Embryonic facial prominence (tissue), 1 donor: ENCODE data around the gene TMEM52.

ENCODE experiments used
- DNase-seq: peaks from one replicate; pipeline ENCODE4 v3.0.0-alpha.2; 2016; ENCODE audit errors: extremely low spot score

TMEM52 gene

GRCh38 chr1:1914971-1915692, 3.9 kb downstream of the TMEM52 start, which contains the start of gene CALML6:
Gene CALML6 (plus strand): TSS chr1:1915260. CDS start chr1:1915281, 21 bp downstream.
- no peak for DNase-seq

GRCh38 chr1:1914101-1914970, 4.7 kb downstream of the TMEM52 start:
- no peak for DNase-seq

GRCh38 chr1:1911350-1912041, 7.6 kb downstream of the TMEM52 start:
- DNase-seq, result no peak

GRCh38 chr1:1910651-1911331, 8.3 kb downstream of the TMEM52 start:
- DNase-seq, result no peak

- no peak for DNase-seq
Measured at GRCh38 chr1:1910033-1910465, 9.0 kb downstream of the TMEM52 start.

GRCh38 chr1:1908506-1908791, 10.6 kb downstream of the TMEM52 start:
- DNase-seq, result no peak

DNA sequence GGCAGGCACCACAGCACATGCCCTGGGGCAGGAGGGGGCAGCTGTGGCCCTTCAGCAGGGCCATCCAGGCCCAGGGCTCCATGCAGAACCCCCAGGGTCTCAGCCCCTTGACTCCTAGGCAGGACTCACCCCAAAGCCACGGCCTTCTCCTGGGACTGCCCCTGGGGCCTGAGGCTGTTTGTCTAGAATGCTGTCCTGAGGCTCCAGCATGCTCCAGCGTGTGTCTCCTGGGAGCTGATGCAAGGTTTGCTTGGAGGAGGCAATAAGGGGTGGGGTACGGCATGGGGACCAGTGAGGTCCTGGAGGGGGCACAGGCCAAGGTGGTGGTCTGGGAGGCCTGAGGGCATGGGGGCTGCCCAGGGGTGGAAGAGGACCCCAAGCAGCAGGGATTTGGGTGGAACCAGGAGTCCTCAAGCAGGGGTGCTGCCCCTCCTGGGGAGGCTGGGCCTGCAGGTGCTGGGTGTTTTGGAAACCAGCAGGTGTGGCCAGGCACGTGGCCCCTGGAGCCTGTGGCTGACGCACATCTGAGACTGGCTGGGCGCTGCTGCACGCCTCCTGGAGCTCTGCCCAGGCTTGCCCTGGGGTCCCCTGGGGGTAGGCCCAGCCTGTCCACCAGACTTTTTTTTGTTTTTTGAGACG, 11.9 kb downstream of the TMEM52 start:
- no peak for DNase-seq

GRCh38 chr1:1906185-1907097, 12.6 kb downstream of the TMEM52 start:
- DNase-seq, result no peak

- DNase-seq, result no peak
Measured at GRCh38 chr1:1903224-1903623, 15.9 kb downstream of the TMEM52 start.

DNA sequence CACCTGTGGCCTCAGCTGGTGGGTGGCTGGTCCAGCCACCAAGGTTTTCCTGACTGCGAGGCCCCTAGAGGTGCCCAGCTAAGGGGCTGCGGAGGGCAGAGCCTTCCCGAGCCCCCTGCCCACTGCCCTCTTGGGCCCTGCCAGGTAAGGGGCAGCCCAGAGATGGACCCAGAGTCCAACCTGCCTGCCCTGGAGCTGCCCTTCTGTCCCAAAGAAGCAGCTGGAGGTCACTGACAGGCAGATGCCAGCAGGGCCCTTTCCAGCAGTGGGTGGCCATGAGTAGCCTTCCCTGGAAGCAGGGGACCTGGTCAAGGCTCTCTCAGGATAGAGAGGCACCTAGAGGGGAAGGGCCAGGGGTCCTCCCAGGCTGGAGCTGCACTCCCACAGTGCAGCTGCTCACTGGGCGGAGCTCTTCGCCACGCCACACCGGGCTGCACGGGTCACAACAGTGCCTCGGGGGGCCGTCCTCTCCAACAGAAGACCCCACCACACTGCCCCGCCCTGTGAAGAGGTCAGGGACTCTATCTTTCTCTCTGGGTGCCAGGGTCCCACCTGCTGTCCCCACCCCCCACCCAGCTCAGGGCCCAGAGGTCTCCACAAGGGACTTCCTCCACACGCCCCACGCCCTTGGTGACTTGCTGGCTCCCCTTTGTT, 17.3 kb downstream of the TMEM52 start:
- no peak for DNase-seq

- no peak for DNase-seq
Measured at GRCh38 chr1:1900883-1901640, 18.0 kb downstream of the TMEM52 start.

DNA sequence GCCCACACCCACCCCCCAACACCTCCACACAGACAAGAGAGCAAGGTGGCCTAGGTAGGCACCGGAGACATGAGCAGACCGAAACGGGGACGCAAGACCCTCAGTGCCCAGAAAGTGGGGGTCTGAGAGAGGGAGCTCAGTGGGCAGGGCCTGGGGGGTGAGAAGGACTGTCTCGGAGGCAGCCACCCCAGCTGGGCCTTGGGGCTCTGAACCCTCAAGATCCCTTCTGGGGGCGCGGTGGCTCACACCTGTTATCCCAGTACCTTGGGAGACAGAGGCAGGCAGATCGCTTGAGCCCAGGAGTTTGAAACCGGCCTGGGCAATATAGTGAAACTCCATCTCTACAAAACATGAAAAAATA, 19.1 kb downstream of the TMEM52 start:
- no peak for DNase-seq

DNA sequence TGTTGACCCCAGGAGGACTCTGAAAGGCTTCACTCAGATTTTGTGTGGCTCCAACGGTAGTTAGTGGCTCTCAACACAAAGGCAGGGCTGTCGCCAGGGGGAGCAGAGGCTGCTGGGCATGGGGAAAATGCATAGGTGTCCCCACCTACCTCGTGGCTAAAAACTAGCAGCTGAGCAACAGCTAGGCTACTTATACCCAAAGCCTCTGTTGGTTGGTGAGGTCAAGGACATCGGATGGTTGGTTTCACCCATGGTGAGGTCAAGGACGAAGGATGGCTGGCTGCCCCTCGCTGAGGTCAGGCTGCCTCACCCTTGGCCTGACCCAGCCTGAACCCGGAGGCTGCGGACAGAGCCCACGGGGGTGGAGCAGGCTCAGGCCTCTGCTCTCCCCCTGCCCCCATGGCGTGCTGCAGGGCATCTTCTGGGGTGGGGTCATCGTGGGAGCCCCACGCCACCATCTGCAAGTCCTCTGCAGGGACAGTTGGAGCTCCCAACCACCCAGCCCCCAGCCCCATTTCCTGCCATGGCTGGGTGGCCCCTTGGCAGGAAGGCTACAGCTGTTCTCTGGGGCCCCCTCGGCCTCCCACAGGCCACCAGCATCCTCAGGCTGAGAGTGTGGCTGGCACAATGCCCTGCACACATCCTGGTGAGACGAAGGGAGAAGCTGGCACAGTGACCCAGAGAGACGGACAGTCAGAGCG, 19.7 kb downstream of the TMEM52 start:
- no peak for DNase-seq

- no peak for DNase-seq
Measured at GRCh38 chr1:1898246-1898933, 20.7 kb downstream of the TMEM52 start.

DNA sequence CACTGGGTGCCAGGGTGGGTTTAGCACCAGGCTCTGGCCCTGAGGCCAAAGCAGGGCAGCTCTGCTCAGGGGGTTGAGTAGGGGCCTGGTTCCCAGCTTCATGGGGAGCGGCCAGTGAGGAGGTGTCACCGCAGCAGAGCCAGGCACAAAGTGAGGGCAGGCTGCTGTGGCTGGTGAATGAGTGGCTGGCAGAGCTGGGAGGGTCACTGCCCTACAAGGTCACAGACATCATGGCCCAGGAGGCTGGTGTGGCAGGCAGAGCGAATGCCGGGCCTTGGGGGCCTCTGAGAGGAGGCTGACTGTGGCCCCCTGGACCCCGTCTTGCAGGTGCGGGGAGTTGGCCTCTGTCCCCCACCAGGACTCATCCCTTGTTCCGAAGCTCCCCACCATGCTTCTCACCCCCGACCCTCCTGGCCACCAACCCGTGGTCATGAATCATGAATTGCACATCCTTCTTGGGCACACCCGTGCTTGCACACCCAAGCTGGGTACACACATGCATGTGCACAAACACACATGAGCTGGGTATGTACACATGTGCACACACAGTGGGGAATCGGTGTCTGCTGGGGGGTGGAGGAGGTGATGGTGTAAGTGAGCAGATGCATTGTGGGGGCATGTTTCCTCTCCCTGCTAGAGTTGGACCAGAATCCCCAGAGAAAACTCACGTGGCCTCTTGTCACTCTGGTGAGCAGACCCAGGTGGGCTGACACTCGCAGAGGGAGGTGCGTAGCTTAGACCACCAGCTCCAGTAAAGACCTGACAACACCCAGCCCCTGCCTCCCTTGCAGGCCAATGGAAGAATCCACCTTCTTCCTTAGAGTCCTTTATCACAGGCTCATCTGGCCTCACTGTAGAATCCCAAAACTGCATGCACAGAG, 23.4 kb downstream of the TMEM52 start:
- no peak for DNase-seq

GRCh38 chr1:1895060-1895418, 24.0 kb downstream of the TMEM52 start:
- DNase-seq, result no peak
